HEK293 (cell line): ENCODE measurements around the gene DUXA.

Experiments used
- CTCF ChIA-PET: fragments of 350-600 bp; formaldehyde crosslinking; extraction: SDS; loops from one replicate; lab custom pipeline; 2021; ENCODE audit warnings: antibody characterized with exemption; lab: Yijun Ruan, JAX
- POLR2A ChIA-PET: fragments of 300-600 bp; formaldehyde crosslinking; extraction: SDS; loops from one replicate; lab custom pipeline; 2020; ENCODE audit warnings: antibody characterized with exemption, inconsistent platforms; lab: Yijun Ruan, JAX
- H3K27ac ChIP-seq: fragments of 200-500 bp; sonication (Bioruptor generic); 2 replicates; pipeline ENCODE4 v1.5.1; 2014; ENCODE audit warnings: low read depth, low read length, control low read depth, inconsistent platforms; ENCODE audit errors: extremely low read depth
- H3K36me3 ChIP-seq, 2 experiments: fragments of 200-500 bp in 1 of 2; sonication (Bioruptor generic) in 1 of 2; 1 replicate in 1 of 2; 2 replicates in 1 of 2; pipeline ENCODE4 v1.5.1; 2014 to 2017; ENCODE audit warnings: inconsistent platforms in 2 of 2, low read length in 2 of 2; ENCODE audit not compliant: control insufficient read depth in 2 of 2, insufficient read depth in 1 of 2
- H3K4me1 ChIP-seq: fragments of 200-500 bp; sonication (Bioruptor generic); 2 replicates; pipeline ENCODE4 v1.5.1; 2014; ENCODE audit warnings: mild to moderate bottlenecking, low read length, inconsistent platforms; ENCODE audit not compliant: control insufficient read depth, insufficient read depth
- H3K4me3 ChIP-seq: 2 replicates; pipeline ENCODE4 v1.5.1; 2011; ENCODE audit warnings: low read depth, mild to moderate bottlenecking, control low read depth, low read length, moderate library complexity
- H3K9me3 ChIP-seq: fragments of 200-500 bp; sonication (Bioruptor generic); 2 replicates; pipeline ENCODE4 v1.5.1; 2014; ENCODE audit warnings: low read depth, low read length, inconsistent platforms; ENCODE audit not compliant: control insufficient read depth, insufficient read depth
- HOXA7 ChIP-seq: sonication (generic); formaldehyde crosslinking; IDR thresholded peaks from 2 replicates; pipeline ENCODE4 v1.8.1; 2022; ENCODE audit warnings: missing genetic modification reagents, borderline replicate concordance
- HOXD13 ChIP-seq: sonication (generic); formaldehyde crosslinking; IDR thresholded peaks from 2 replicates; pipeline ENCODE4 v1.8.0; 2022; ENCODE audit warnings: missing genetic modification reagents, borderline replicate concordance
- KLF10 ChIP-seq: fragments of 450-650 bp; IDR thresholded peaks from 2 replicates; pipeline ENCODE4 v1.5.1; 2018; ENCODE audit warnings: missing biosample characterization, mild to moderate bottlenecking, missing genetic modification characterization
- OSR2 ChIP-seq: fragments of 450-650 bp; formaldehyde crosslinking; IDR thresholded peaks from 2 replicates; pipeline ENCODE4 v1.5.1; 2016; ENCODE audit warnings: missing biosample characterization, missing genetic modification characterization
- ZBTB7A ChIP-seq: fragments of 450-650 bp; formaldehyde crosslinking; IDR thresholded peaks from 2 replicates; pipeline ENCODE4 v1.5.1; 2016; ENCODE audit warnings: low read depth, missing biosample characterization, missing genetic modification characterization
- ZFP37 ChIP-seq: fragments of 450-650 bp; formaldehyde crosslinking; IDR thresholded peaks from 2 replicates; pipeline ENCODE4 v1.5.1; 2016; ENCODE audit warnings: missing biosample characterization, missing genetic modification characterization
- ZNF114 ChIP-seq: fragments of 450-650 bp; formaldehyde crosslinking; IDR thresholded peaks from 2 replicates; pipeline ENCODE4 v1.5.0; 2017; ENCODE audit warnings: missing biosample characterization, missing genetic modification characterization
- ZNF214 ChIP-seq: fragments of 450-650 bp; formaldehyde crosslinking; IDR thresholded peaks from 2 replicates; pipeline ENCODE4 v1.5.1; 2017; ENCODE audit warnings: missing biosample characterization, mild to moderate bottlenecking, missing genetic modification characterization, borderline replicate concordance
- ZNF248 ChIP-seq: fragments of 450-650 bp; formaldehyde crosslinking; IDR thresholded peaks from 2 replicates; pipeline ENCODE4 v1.5.1; 2017; ENCODE audit warnings: missing biosample characterization, missing genetic modification characterization
- ZNF48 ChIP-seq: fragments of 450-650 bp; formaldehyde crosslinking; IDR thresholded peaks from 2 replicates; pipeline ENCODE4 v1.5.1; 2016; ENCODE audit warnings: missing biosample characterization, missing genetic modification characterization
- ZNF514 ChIP-seq: fragments of 450-650 bp; formaldehyde crosslinking; IDR thresholded peaks from 2 replicates; pipeline ENCODE4 v1.5.1; 2016; ENCODE audit warnings: missing biosample characterization, missing genetic modification characterization
- ZNF521 ChIP-seq: fragments of 450-650 bp; formaldehyde crosslinking; IDR thresholded peaks from 2 replicates; pipeline ENCODE4 v1.5.1; 2017; ENCODE audit warnings: missing biosample characterization, mild to moderate bottlenecking, missing genetic modification characterization
- ZNF585B ChIP-seq: fragments of 450-650 bp; formaldehyde crosslinking; IDR thresholded peaks from 2 replicates; pipeline ENCODE4 v1.5.1; 2016; ENCODE audit warnings: missing biosample characterization, missing genetic modification characterization
- ZNF600 ChIP-seq: fragments of 450-650 bp; formaldehyde crosslinking; IDR thresholded peaks from 2 replicates; pipeline ENCODE4 v1.5.1; 2016; ENCODE audit warnings: missing biosample characterization, missing genetic modification characterization
- ZNF791 ChIP-seq: fragments of 450-650 bp; formaldehyde crosslinking; IDR thresholded peaks from 2 replicates; pipeline ENCODE4 v1.5.1; 2016; ENCODE audit warnings: missing biosample characterization, missing genetic modification characterization
- TF ChIP-seq, protein P1 (sequence below): fragments of 450-650 bp; formaldehyde crosslinking; IDR thresholded peaks from 2 replicates; pipeline ENCODE4 v1.5.1; 2016; ENCODE audit warnings: missing biosample characterization, missing genetic modification characterization
- TF ChIP-seq, protein P2 (sequence below): fragments of 450-650 bp; formaldehyde crosslinking; IDR thresholded peaks from 2 replicates; pipeline ENCODE4 v1.5.1; 2016; ENCODE audit warnings: missing biosample characterization, missing genetic modification characterization
- TF ChIP-seq, protein P3 (sequence below): fragments of 450-650 bp; formaldehyde crosslinking; IDR thresholded peaks from 2 replicates; pipeline ENCODE4 v1.5.1; 2016; ENCODE audit warnings: missing biosample characterization, missing genetic modification characterization
- TF ChIP-seq, protein P4 (sequence below): fragments of 450-650 bp; IDR thresholded peaks from 2 replicates; pipeline ENCODE4 v1.5.1; 2018; ENCODE audit warnings: missing biosample characterization, missing genetic modification characterization

Gene DUXA

DNA sequence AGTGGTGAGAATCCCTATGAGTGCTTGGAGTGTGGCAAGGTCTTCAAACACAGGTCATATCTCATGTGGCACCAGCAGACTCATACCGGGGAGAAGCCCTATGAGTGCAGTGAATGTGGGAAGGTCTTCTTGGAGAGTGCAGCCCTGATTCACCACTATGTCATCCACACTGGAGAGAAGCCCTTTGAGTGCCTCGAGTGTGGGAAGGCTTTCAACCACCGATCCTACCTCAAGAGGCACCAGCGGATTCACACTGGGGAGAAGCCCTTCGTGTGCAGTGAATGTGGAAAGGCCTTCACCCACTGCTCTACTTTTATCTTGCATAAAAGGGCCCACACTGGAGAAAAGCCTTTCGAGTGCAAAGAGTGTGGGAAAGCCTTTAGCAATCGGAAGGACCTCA lies 44.8 kb upstream of the DUXA start:
- POLR2A ChIA-PET: no interaction called here
- H3K36me3 ChIP-seq: peaks cover 73 to 90% of the 10 kb centered on the region in 2 experiments
- no peaks in the 10 kb centered on the region for H3K4me1 ChIP-seq
- no peaks in the 10 kb centered on the region for H3K9me3 ChIP-seq
- CTCF ChIA-PET: no interaction called here
- no peak overlapping the region for H3K27ac ChIP-seq
- no peak overlapping the region for H3K4me3 ChIP-seq
- no peak for TF ChIP-seq ZNF791 (tag by site-specific recombination)
- no peak for TF ChIP-seq ZNF114 (tag by site-specific recombination)
- TF ChIP-seq ZNF48 (tag by site-specific recombination): no peak
- no peak for TF ChIP-seq ZNF585B (tag by site-specific recombination)
- no peak for TF ChIP-seq OSR2 (tag by site-specific recombination)
- TF ChIP-seq, protein P1, sequence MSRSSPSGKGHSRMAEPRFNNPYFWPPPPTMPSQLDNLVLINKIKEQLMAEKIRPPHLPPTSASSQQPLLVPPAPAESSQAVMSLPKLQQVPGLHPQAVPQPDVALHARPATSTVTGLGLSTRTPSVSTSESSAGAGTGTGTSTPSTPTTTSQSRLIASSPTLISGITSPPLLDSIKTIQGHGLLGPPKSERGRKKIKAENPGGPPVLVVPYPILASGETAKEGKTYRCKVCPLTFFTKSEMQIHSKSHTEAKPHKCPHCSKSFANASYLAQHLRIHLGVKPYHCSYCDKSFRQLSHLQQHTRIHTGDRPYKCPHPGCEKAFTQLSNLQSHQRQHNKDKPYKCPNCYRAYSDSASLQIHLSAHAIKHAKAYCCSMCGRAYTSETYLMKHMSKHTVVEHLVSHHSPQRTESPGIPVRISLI (tag by site-specific recombination): no peak
- TF ChIP-seq HOXD13: no peak
- TF ChIP-seq ZBTB7A: no peak
- TF ChIP-seq, protein P2, sequence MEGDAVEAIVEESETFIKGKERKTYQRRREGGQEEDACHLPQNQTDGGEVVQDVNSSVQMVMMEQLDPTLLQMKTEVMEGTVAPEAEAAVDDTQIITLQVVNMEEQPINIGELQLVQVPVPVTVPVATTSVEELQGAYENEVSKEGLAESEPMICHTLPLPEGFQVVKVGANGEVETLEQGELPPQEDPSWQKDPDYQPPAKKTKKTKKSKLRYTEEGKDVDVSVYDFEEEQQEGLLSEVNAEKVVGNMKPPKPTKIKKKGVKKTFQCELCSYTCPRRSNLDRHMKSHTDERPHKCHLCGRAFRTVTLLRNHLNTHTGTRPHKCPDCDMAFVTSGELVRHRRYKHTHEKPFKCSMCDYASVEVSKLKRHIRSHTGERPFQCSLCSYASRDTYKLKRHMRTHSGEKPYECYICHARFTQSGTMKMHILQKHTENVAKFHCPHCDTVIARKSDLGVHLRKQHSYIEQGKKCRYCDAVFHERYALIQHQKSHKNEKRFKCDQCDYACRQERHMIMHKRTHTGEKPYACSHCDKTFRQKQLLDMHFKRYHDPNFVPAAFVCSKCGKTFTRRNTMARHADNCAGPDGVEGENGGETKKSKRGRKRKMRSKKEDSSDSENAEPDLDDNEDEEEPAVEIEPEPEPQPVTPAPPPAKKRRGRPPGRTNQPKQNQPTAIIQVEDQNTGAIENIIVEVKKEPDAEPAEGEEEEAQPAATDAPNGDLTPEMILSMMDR: no peak
- no peak for TF ChIP-seq HOXA7 (CRISPR knock-in tag)
- TF ChIP-seq, protein P3, sequence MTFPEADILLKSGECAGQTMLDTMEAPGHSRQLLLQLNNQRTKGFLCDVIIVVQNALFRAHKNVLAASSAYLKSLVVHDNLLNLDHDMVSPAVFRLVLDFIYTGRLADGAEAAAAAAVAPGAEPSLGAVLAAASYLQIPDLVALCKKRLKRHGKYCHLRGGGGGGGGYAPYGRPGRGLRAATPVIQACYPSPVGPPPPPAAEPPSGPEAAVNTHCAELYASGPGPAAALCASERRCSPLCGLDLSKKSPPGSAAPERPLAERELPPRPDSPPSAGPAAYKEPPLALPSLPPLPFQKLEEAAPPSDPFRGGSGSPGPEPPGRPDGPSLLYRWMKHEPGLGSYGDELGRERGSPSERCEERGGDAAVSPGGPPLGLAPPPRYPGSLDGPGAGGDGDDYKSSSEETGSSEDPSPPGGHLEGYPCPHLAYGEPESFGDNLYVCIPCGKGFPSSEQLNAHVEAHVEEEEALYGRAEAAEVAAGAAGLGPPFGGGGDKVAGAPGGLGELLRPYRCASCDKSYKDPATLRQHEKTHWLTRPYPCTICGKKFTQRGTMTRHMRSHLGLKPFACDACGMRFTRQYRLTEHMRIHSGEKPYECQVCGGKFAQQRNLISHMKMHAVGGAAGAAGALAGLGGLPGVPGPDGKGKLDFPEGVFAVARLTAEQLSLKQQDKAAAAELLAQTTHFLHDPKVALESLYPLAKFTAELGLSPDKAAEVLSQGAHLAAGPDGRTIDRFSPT: no peak
- TF ChIP-seq ZNF521: no peak
- no peak for TF ChIP-seq KLF10 (tag by site-specific recombination)
- TF ChIP-seq ZNF214 (tag by site-specific recombination): no peak
- TF ChIP-seq ZNF248: no peak
- TF ChIP-seq, protein P4, sequence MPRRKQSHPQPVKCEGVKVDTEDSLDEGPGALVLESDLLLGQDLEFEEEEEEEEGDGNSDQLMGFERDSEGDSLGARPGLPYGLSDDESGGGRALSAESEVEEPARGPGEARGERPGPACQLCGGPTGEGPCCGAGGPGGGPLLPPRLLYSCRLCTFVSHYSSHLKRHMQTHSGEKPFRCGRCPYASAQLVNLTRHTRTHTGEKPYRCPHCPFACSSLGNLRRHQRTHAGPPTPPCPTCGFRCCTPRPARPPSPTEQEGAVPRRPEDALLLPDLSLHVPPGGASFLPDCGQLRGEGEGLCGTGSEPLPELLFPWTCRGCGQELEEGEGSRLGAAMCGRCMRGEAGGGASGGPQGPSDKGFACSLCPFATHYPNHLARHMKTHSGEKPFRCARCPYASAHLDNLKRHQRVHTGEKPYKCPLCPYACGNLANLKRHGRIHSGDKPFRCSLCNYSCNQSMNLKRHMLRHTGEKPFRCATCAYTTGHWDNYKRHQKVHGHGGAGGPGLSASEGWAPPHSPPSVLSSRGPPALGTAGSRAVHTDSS (tag by site-specific recombination): no peak

DNA sequence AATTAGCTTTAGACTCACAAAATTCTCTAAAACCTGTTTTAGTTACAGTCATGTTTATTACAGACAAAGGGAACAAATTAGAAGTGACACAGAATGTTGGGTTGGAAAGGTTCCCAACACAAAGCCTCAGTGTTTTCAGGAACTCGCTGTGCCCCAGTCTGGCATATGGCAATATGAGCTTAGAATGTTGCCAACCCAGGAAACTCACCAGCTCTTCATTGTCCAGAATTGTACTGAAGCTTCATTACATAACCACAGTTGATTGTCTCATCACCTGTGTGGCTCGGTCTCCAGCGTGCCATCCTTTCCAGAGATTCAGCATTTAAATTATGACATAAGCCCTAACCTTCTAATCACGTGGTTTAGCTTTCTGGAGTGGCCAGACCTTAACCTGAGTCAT lies 43.1 kb upstream of the DUXA start:
- H3K36me3 ChIP-seq: peaks cover 79 to 88% of the 10 kb centered on the region in 2 experiments
- POLR2A ChIA-PET: interaction anchor here (0.8 kb wide), 1 partner anchor 19 kb away, joined by 3 read pairs; the partner anchor contains the start of gene ZNF264
- H3K4me1 ChIP-seq: no peaks in the 10 kb centered on the region
- H3K4me3 ChIP-seq: no peak overlapping the region
- no peak overlapping the region for H3K27ac ChIP-seq
- CTCF ChIA-PET: interaction anchor here (0.6 kb wide), 1 partner anchor 27 kb away, joined by 3 read pairs; no protein-coding TSS in a partner anchor
- no peaks in the 10 kb centered on the region for H3K9me3 ChIP-seq
- TF ChIP-seq ZNF248: no peak
- TF ChIP-seq ZNF600 (tag by site-specific recombination): no peak

DNA sequence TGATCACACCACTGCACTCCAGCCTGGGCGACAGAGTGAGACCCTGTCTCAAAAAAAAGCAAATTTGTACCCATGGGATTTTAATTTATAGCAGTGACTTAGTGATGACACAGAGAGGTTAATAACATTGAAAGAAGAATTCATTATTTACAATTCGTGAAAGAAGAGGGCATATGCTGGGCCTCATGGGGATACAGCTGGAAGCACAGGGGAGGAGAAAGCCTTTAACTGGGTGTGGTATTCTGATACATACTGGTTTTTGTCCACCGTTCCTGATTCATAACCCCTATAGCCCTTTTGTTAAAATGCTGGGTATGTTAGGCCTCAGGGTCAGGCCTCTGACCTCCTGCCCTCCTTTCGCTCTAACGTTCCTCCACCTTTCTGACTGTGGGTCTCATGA lies 34.9 kb upstream of the DUXA start:
- Histone ChIP-seq H3K36me3 (peaks cover 41 to 77% of the 10 kb centered on the region in 2 experiments), H3K27ac (no peak overlapping the region), H3K4me1 (no peaks in the 10 kb centered on the region), H3K4me3 (no peak overlapping the region), H3K9me3 (no peaks in the 10 kb centered on the region)
- ChIA-PET POLR2A (interaction anchor here (3.8 kb wide), 1 partner anchor 11 kb away, joined by 17 read pairs; the partner anchor contains the start of gene ZNF264), CTCF (no interaction called here)
- TF ChIP-seq ZFP37 (tag by site-specific recombination) (no peak), ZNF514 (no peak)
